GM23338 (cell line): Measurements from ENCODE around the gene GUCA2B. TPM values are rescaled to one million over a fixed set of nuclear protein-coding genes. Genes with fewer than 3 reads are reported as not detected.

Experiments
- ATAC-seq: fragments of 200-7000 bp; cut with Tn5 transposase; 3 replicates; pipeline ENCODE4 v1.9.1; 2020
- DNase-seq: peaks from one replicate; pipeline ENCODE4 v3.0.0-alpha.2; 2015; ENCODE audit warnings: low spot score
- H2AFZ ChIP-seq: fragments of 200-600 bp; sonication (generic); 2 replicates; pipeline ENCODE4 v1.8.0; 2016; ENCODE audit warnings: antibody characterized with exemption, mild to moderate bottlenecking, moderate library complexity
- H3F3A ChIP-seq: fragments of 200-600 bp; sonication (generic); replicated peaks from 2 replicates; pipeline ENCODE4 v1.8.0; 2017; ENCODE audit warnings: antibody characterized with exemption, mixed run types, low read depth
- H3K27ac ChIP-seq: fragments of 200-600 bp; sonication (generic); 2 replicates; pipeline ENCODE4 v1.6.1; 2016; ENCODE audit warnings: low read depth
- H3K27me3 ChIP-seq: fragments of 200-600 bp; sonication (generic); 2 replicates; pipeline ENCODE4 v1.8.0; 2016; ENCODE audit warnings: mild to moderate bottlenecking, mixed run types, moderate library complexity; ENCODE audit not compliant: insufficient read depth
- H3K36me3 ChIP-seq: fragments of 200-600 bp; sonication (generic); 2 replicates; pipeline ENCODE4 v1.8.0; 2016; ENCODE audit warnings: mild to moderate bottlenecking; ENCODE audit not compliant: insufficient read depth
- H3K4me1 ChIP-seq: fragments of 200-600 bp; sonication (generic); 2 replicates; pipeline ENCODE4 v1.8.0; 2016; ENCODE audit warnings: mild to moderate bottlenecking, moderate library complexity; ENCODE audit not compliant: insufficient read depth
- H3K4me2 ChIP-seq: fragments of 200-600 bp; sonication (generic); 2 replicates; pipeline ENCODE4 v1.7.1; 2017; ENCODE audit warnings: mixed run types
- H3K4me3 ChIP-seq: fragments of 200-600 bp; sonication (generic); 2 replicates; pipeline ENCODE4 v1.6.1; 2016; ENCODE audit warnings: mixed run types
- H3K79me2 ChIP-seq: fragments of 200-600 bp; sonication (generic); replicated peaks from 2 replicates; pipeline ENCODE4 v1.8.0; 2017; ENCODE audit warnings: mild to moderate bottlenecking; ENCODE audit not compliant: insufficient read depth
- H3K9me2 ChIP-seq: fragments of 200-600 bp; sonication (generic); 2 replicates; pipeline ENCODE4 v1.8.0; 2017; ENCODE audit not compliant: insufficient read depth
- H4K20me1 ChIP-seq: fragments of 200-600 bp; sonication (generic); replicated peaks from 2 replicates; pipeline ENCODE4 v1.8.0; 2017; ENCODE audit warnings: mild to moderate bottlenecking; ENCODE audit not compliant: insufficient read depth
- H3K27ac Mint-ChIP-seq: 2 replicates; pipeline ENCODE4 v1.8.0; 2020; ENCODE audit warnings: inconsistent platforms, mild to moderate bottlenecking, moderate library complexity, mixed read lengths
- H3K27me3 Mint-ChIP-seq: 3 replicates; pipeline ENCODE4 v1.8.0; 2022; ENCODE audit warnings: low read depth, mild to moderate bottlenecking, moderate library complexity, mixed read lengths, inconsistent platforms; ENCODE audit not compliant: insufficient read depth, poor library complexity
- H3K36me3 Mint-ChIP-seq: 3 replicates; pipeline ENCODE4 v1.8.0; 2021; ENCODE audit warnings: low read depth, mild to moderate bottlenecking, inconsistent platforms, moderate library complexity, mixed read lengths
- H3K4me1 Mint-ChIP-seq: 3 replicates; pipeline ENCODE4 v1.8.0; 2020; ENCODE audit warnings: mild to moderate bottlenecking, inconsistent platforms, mixed read lengths
- H3K4me3 Mint-ChIP-seq: 3 replicates; pipeline ENCODE4 v1.8.0; 2021; ENCODE audit warnings: moderate library complexity, mild to moderate bottlenecking, inconsistent platforms, mixed read lengths
- H3K9me3 Mint-ChIP-seq: 3 replicates; pipeline ENCODE4 v1.8.0; 2020; ENCODE audit warnings: moderate library complexity, mild to moderate bottlenecking, inconsistent platforms, mixed read lengths
- CREB1 ChIP-seq: fragments of 250-450 bp; sonication (Bioruptor Pico); IDR thresholded peaks from 2 replicates; pipeline ENCODE4 v1.5.0; 2020; ENCODE audit warnings: low read depth, mild to moderate bottlenecking, moderate library complexity
- CTCF ChIP-seq, 2 experiments: fragments of 200-600 bp in 1 of 2; sonication (generic) in 1 of 2; conservative IDR thresholded peaks; 2 replicates each; pipeline versions ENCODE4 v1.5.1 to v1.6.1; 2016 to 2017; ENCODE audit warnings: antibody characterized with exemption in 2 of 2, low read depth in 2 of 2, mild to moderate bottlenecking in 2 of 2, moderate library complexity in 1 of 2
- EZH2phosphoT487 ChIP-seq: fragments of 200-600 bp; sonication (generic); IDR thresholded peaks from one replicate; pipeline ENCODE4 v1.8.1; 2018; ENCODE audit warnings: antibody characterized with exemption; ENCODE audit not compliant: unreplicated experiment
- JUNB ChIP-seq: IDR thresholded peaks from one replicate; pipeline ENCODE4 v1.6.1; 2016; ENCODE audit warnings: antibody characterized with exemption; ENCODE audit not compliant: unreplicated experiment
- STAT1 ChIP-seq: IDR thresholded peaks from one replicate; pipeline ENCODE4 v1.6.1; 2016; ENCODE audit warnings: antibody characterized with exemption; ENCODE audit not compliant: unreplicated experiment
- polyA plus RNA-seq: library from polyadenylated mRNA; unstranded; fragments of >200 nt; fragmentation: Nextera tagmentation; extraction: Ambion mirVana; gene quantifications from 2 replicates; pipeline ENCODE4 v1.2.1, GENCODE V29; 2016
- total RNA-seq: library from RNA; depleted of rRNA; stranded (reverse); fragments of >200 nt; shearing (Covaris generic); gene quantifications from 2 replicates; pipeline ENCODE4 v1.2.3, GENCODE V29; 2014
- TF ChIP-seq, protein P1 (sequence below): IDR thresholded peaks from 2 replicates; pipeline ENCODE4 v1.6.1; 2016; ENCODE audit warnings: antibody characterized with exemption
- TF ChIP-seq, protein P2 (sequence below): IDR thresholded peaks from one replicate; pipeline ENCODE4 v1.6.1; 2018; ENCODE audit warnings: antibody characterized with exemption; ENCODE audit not compliant: unreplicated experiment
- TF ChIP-seq, protein P3 (sequence below): fragments of 250-450 bp; sonication (Bioruptor Pico); IDR thresholded peaks from 2 replicates; pipeline ENCODE4 v1.5.0; 2020; ENCODE audit warnings: mild to moderate bottlenecking, moderate library complexity

GUCA2B gene
- total and polyA plus RNA-seq, 2 experiments from 2014 or later: not detected

DNA sequence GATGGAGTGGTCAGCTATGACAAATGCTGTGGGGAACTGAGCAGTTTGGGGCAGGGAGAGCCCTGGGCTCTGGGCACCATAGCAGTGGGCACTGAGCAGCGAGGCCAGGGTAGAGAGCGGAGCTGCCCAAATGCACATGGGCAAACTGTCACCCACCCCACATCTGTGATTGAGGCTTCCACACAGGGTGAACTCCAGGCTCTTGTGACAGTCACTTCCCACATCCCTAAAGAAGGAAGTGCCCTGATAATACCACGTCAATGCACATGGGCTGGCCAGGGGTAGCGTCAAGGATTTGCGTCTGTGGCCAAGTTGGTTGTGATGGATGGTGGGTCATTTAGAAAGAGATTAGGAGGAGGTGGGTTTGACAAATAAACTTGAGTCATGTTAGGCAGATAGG is 2.6 kb upstream of the GUCA2B start (continued):
- TF ChIP-seq, protein P1, sequence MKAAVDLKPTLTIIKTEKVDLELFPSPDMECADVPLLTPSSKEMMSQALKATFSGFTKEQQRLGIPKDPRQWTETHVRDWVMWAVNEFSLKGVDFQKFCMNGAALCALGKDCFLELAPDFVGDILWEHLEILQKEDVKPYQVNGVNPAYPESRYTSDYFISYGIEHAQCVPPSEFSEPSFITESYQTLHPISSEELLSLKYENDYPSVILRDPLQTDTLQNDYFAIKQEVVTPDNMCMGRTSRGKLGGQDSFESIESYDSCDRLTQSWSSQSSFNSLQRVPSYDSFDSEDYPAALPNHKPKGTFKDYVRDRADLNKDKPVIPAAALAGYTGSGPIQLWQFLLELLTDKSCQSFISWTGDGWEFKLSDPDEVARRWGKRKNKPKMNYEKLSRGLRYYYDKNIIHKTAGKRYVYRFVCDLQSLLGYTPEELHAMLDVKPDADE: no peak
- TF ChIP-seq EZH2phosphoT487: no peak
- TF ChIP-seq STAT1: no peak
- TF ChIP-seq CREB1 (CRISPR knock-in tag): no peak
- TF ChIP-seq CTCF (conservative IDR thresholded peaks at IDR 0.05; ENCODE audit: low read depth in 2 of 2): no peak
- no peak for TF ChIP-seq JUNB
- TF ChIP-seq, protein P2, sequence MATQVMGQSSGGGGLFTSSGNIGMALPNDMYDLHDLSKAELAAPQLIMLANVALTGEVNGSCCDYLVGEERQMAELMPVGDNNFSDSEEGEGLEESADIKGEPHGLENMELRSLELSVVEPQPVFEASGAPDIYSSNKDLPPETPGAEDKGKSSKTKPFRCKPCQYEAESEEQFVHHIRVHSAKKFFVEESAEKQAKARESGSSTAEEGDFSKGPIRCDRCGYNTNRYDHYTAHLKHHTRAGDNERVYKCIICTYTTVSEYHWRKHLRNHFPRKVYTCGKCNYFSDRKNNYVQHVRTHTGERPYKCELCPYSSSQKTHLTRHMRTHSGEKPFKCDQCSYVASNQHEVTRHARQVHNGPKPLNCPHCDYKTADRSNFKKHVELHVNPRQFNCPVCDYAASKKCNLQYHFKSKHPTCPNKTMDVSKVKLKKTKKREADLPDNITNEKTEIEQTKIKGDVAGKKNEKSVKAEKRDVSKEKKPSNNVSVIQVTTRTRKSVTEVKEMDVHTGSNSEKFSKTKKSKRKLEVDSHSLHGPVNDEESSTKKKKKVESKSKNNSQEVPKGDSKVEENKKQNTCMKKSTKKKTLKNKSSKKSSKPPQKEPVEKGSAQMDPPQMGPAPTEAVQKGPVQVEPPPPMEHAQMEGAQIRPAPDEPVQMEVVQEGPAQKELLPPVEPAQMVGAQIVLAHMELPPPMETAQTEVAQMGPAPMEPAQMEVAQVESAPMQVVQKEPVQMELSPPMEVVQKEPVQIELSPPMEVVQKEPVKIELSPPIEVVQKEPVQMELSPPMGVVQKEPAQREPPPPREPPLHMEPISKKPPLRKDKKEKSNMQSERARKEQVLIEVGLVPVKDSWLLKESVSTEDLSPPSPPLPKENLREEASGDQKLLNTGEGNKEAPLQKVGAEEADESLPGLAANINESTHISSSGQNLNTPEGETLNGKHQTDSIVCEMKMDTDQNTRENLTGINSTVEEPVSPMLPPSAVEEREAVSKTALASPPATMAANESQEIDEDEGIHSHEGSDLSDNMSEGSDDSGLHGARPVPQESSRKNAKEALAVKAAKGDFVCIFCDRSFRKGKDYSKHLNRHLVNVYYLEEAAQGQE: no peak

DNA sequence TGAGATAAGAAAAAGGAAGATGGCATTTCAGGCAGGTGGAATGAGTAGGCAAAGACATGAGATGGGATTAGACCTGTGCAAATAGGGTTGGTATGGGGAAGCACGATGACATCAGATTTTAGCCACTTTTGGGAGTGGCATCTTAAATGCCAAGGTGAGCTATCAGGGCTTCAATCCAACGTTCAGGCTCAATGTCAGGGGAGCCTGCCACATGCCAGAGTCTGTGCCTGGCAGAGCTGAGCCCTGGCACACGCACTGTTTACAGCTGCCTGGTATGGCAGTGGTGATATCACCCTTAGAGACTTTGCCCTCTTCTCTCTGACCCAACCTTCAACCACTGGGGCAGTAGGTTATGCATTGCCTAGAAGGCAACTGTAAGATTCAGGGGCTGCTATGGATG is 1.1 kb upstream of the GUCA2B start:
- no peaks in the 10 kb centered on the region for H3F3A ChIP-seq
- no peak overlapping the region for H3K27ac ChIP-seq
- no peaks in the 10 kb centered on the region for H3K4me1 ChIP-seq
- no peaks in the 10 kb centered on the region for H4K20me1 ChIP-seq
- H3K4me3 ChIP-seq: no peak overlapping the region
- no peaks in the 10 kb centered on the region for H3K27me3 ChIP-seq
- H3K79me2 ChIP-seq: no peaks in the 10 kb centered on the region
- Mint-ChIP-seq H3K27me3 (peaks cover 4% of the 10 kb centered on the region), H3K27ac (no peak overlapping the region), H3K4me1 (no peaks in the 10 kb centered on the region), H3K36me3 (no peaks in the 10 kb centered on the region), H3K4me3 (no peak overlapping the region), H3K9me3 (no peaks in the 10 kb centered on the region)
- DNase-seq: no peak
- H2AFZ ChIP-seq: no peak overlapping the region
- ATAC-seq: no peak
- H3K36me3 ChIP-seq: no peaks in the 10 kb centered on the region
- 0 out of 2 replicates have a peak, but pooled peaks cover 2% of the 10 kb centered on the region for H3K9me2 ChIP-seq
- H3K4me2 ChIP-seq: no peak overlapping the region
- TF ChIP-seq JUNB (no peak), CREB1 (CRISPR knock-in tag) (no peak), EZH2phosphoT487 (no peak), STAT1 (no peak)
- TF ChIP-seq, protein P2: no peak
- TF ChIP-seq, protein P3, sequence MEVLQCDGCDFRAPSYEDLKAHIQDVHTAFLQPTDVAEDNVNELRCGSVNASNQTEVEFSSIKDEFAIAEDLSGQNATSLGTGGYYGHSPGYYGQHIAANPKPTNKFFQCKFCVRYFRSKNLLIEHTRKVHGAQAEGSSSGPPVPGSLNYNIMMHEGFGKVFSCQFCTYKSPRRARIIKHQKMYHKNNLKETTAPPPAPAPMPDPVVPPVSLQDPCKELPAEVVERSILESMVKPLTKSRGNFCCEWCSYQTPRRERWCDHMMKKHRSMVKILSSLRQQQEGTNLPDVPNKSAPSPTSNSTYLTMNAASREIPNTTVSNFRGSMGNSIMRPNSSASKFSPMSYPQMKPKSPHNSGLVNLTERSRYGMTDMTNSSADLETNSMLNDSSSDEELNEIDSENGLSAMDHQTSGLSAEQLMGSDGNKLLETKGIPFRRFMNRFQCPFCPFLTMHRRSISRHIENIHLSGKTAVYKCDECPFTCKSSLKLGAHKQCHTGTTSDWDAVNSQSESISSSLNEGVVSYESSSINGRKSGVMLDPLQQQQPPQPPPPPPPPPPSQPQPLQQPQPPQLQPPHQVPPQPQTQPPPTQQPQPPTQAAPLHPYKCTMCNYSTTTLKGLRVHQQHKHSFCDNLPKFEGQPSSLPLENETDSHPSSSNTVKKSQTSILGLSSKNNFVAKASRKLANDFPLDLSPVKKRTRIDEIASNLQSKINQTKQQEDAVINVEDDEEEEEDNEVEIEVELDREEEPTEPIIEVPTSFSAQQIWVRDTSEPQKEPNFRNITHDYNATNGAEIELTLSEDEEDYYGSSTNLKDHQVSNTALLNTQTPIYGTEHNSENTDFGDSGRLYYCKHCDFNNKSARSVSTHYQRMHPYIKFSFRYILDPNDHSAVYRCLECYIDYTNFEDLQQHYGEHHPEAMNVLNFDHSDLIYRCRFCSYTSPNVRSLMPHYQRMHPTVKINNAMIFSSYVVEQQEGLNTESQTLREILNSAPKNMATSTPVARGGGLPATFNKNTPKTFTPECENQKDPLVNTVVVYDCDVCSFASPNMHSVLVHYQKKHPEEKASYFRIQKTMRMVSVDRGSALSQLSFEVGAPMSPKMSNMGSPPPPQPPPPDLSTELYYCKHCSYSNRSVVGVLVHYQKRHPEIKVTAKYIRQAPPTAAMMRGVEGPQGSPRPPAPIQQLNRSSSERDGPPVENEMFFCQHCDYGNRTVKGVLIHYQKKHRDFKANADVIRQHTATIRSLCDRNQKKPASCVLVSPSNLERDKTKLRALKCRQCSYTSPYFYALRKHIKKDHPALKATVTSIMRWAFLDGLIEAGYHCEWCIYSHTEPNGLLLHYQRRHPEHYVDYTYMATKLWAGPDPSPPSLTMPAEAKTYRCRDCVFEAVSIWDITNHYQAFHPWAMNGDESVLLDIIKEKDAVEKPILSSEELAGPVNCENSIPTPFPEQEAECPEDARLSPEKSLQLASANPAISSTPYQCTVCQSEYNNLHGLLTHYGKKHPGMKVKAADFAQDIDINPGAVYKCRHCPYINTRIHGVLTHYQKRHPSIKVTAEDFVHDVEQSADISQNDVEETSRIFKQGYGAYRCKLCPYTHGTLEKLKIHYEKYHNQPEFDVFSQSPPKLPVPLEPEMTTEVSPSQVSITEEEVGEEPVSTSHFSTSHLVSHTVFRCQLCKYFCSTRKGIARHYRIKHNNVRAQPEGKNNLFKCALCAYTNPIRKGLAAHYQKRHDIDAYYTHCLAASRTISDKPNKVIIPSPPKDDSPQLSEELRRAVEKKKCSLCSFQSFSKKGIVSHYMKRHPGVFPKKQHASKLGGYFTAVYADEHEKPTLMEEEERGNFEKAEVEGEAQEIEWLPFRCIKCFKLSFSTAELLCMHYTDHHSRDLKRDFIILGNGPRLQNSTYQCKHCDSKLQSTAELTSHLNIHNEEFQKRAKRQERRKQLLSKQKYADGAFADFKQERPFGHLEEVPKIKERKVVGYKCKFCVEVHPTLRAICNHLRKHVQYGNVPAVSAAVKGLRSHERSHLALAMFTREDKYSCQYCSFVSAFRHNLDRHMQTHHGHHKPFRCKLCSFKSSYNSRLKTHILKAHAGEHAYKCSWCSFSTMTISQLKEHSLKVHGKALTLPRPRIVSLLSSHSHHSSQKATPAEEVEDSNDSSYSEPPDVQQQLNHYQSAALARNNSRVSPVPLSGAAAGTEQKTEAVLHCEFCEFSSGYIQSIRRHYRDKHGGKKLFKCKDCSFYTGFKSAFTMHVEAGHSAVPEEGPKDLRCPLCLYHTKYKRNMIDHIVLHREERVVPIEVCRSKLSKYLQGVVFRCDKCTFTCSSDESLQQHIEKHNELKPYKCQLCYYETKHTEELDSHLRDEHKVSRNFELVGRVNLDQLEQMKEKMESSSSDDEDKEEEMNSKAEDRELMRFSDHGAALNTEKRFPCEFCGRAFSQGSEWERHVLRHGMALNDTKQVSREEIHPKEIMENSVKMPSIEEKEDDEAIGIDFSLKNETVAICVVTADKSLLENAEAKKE (CRISPR knock-in tag): no peak
